ENCODE data around the gene PAPOLG.

DNA sequence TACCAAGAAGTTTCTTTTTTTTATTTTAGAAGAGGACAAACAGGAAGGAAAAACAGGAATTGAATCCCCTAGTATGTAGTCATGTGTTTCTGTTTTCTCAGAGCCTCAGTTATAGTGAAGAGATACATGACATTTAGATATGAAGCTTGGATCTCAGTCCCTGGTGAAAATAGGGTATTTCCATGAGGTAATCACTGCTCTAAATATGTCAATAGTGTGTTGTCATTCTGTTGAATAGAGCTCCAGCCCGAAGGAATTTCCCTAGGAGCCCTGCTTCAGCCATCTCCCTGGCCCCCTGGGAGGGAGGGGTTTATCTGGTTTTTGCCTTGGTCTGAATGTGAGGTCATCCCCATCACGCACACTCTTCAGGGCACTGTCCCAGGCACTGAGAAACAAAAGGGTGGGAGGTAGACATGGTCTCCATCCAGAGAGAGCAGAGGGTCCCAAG, 78.2 kb downstream of the PAPOLG start:
- TF ChIP-seq POLR2A (IDR thresholded peaks at IDR 0.05; ENCODE audit: low read length) (no peak), GATA1 (IDR thresholded peaks at IDR 0.05; ENCODE audit: low read depth, low read length) (no peak)

Data from erythroblast (primary cell).